ENCODE measurements around the gene ATIC. TPM values are rescaled to one million over a fixed set of nuclear protein-coding genes. Genes with fewer than 3 reads are reported as not detected.
A peak's percentile ranks its signal among the peaks of the same experiment; 100 is the strongest.

The ATIC gene
- total RNA-seq, 1 experiment from 2014 or later, result 295 TPM

- H3K9me3 ChIP-seq (ENCODE audit: control insufficient read depth, low read depth, low read length), result no peaks in the 10 kb centered on the region
- Mint-ChIP-seq H3K36me3 (ENCODE audit: insufficient read depth in 1 of 3, low read depth in 3 of 3) (peaks cover 14 to 43% (median 20%) of the 10 kb centered on the region in 3 experiments; a peak in 6 of 7 replicates), H3K4me1 (no peaks in the 10 kb centered on the region), H3K27me3 (ENCODE audit: low read depth) (no peaks in the 10 kb centered on the region), H3K9me3 (no peaks in the 10 kb centered on the region), H3K4me3 (no peak overlapping the region), H3K27ac (peak overlapping the region in 2 of 3 experiments; percentile 22 to 63; a peak in 3 of 7 replicates)
- no peak overlapping the region for H3K4ac ChIP-seq (ENCODE audit: low read depth, low read length)
- no peak overlapping the region for H2BK120ac ChIP-seq (ENCODE audit: low read depth, low read length, poor library complexity, severe bottlenecking)
- H2AFZ ChIP-seq (ENCODE audit: low read length), result no peak overlapping the region
- H3K27me3 ChIP-seq (ENCODE audit: insufficient read depth, low read length), result no peaks in the 10 kb centered on the region
- no peak overlapping the region for H2BK5ac ChIP-seq (ENCODE audit: insufficient read length, low read length)
- WGBS (ENCODE audit: extremely low coverage, insufficient read length, low lambda C conversion rate), result no CpG with 5 or more reads among the region's 14 CpGs
- H3K4me1 ChIP-seq (ENCODE audit: insufficient read depth, low read length), result no peaks in the 10 kb centered on the region
- H3T11ph ChIP-seq (ENCODE audit: low read length), result no peak overlapping the region
- no peak overlapping the region for H2AK5ac ChIP-seq (ENCODE audit: insufficient read length, low read length)
- no peak overlapping the region for H4K91ac ChIP-seq (ENCODE audit: insufficient read length, low read depth, low read length)
- no peaks in the 10 kb centered on the region for H3K79me1 ChIP-seq (ENCODE audit: insufficient read depth, low read depth, low read length, poor library complexity, severe bottlenecking)
- H3K27ac ChIP-seq (ENCODE audit: insufficient read length, low read depth, low read length), result no peak overlapping the region
- H2BK20ac ChIP-seq (ENCODE audit: low read depth, low read length, poor library complexity, severe bottlenecking), result no peak overlapping the region
- no peak overlapping the region for H3K18ac ChIP-seq (ENCODE audit: insufficient read length, low read depth, low read length)
- H3K9ac ChIP-seq (ENCODE audit: extremely low read depth, insufficient read length, low read length), result no peak overlapping the region
- no peak for DNase-seq
- H3K23ac ChIP-seq (ENCODE audit: insufficient read length, low read depth, low read length), result no peak overlapping the region
- no peaks in the 10 kb centered on the region for H3K79me2 ChIP-seq (ENCODE audit: insufficient read depth, low read length)
- H3K4me2 ChIP-seq (ENCODE audit: insufficient read depth, insufficient read length, low read length), result no peak overlapping the region
- H3K14ac ChIP-seq (ENCODE audit: insufficient read depth, low read length), result no peak overlapping the region
- no peak overlapping the region for H3K56ac ChIP-seq (ENCODE audit: insufficient read length, low read depth, low read length)
- H4K5ac ChIP-seq (ENCODE audit: insufficient read length, low read depth, low read length), result no peak overlapping the region
- H4K20me1 ChIP-seq (ENCODE audit: control insufficient read depth, insufficient read depth, insufficient read length), result no peaks in the 10 kb centered on the region
- H4K8ac ChIP-seq (replicated peaks; ENCODE audit: insufficient read length, low read depth, low read length), result no peak overlapping the region
- no peak overlapping the region for H2BK15ac ChIP-seq (ENCODE audit: low read depth, low read length)
- H2BK12ac ChIP-seq (ENCODE audit: insufficient read length, low read depth, low read length), result no peak overlapping the region
- TF ChIP-seq, protein P1, sequence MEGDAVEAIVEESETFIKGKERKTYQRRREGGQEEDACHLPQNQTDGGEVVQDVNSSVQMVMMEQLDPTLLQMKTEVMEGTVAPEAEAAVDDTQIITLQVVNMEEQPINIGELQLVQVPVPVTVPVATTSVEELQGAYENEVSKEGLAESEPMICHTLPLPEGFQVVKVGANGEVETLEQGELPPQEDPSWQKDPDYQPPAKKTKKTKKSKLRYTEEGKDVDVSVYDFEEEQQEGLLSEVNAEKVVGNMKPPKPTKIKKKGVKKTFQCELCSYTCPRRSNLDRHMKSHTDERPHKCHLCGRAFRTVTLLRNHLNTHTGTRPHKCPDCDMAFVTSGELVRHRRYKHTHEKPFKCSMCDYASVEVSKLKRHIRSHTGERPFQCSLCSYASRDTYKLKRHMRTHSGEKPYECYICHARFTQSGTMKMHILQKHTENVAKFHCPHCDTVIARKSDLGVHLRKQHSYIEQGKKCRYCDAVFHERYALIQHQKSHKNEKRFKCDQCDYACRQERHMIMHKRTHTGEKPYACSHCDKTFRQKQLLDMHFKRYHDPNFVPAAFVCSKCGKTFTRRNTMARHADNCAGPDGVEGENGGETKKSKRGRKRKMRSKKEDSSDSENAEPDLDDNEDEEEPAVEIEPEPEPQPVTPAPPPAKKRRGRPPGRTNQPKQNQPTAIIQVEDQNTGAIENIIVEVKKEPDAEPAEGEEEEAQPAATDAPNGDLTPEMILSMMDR (conservative IDR thresholded peaks at IDR 0.05), result no peak
- no peaks in the 10 kb centered on the region for H3K23me2 ChIP-seq (ENCODE audit: insufficient read length, low read depth, low read length, poor library complexity, severe bottlenecking)
These were observed 58.5 kb downstream of the ATIC start for GRCh38 chr2:215370112-215370965.

Measured in H9 (cell line).